Inflammatory macrophage (primary cell): Measurements from ENCODE around the gene SULT2A1.
A peak's percentile ranks its signal among the peaks of the same experiment; 100 is the strongest.
"Not testable (repeated sequence)": the region's sequence is repeated elsewhere in the genome, so short reads cannot be mapped to it uniquely, and the experiment has no call there.

ENCODE experiments used
- DNase-seq, 2 donors: peaks; one replicate each; pipeline ENCODE4 v3.0.0-alpha.2; 2020 to 2022

SULT2A1 gene

GRCh38 chr19:47859838-47860237 lies 26.3 kb downstream of the SULT2A1 start:
- not testable (repeated sequence) for DNase-seq

- DNase-seq = not testable (repeated sequence)
Measured at GRCh38 chr19:47858646-47859285, 27.3 kb downstream of the SULT2A1 start, which contains the start of gene TPRX2. Gene TPRX2, plus strand, starts transcription at chr19:47859235. Its CDS starts 12 bp downstream, at chr19:47859247.

- DNase-seq = not testable (repeated sequence)
Measured at GRCh38 chr19:47858231-47858630, 27.9 kb downstream of the SULT2A1 start.

- DNase-seq = no peak
Measured at GRCh38 chr19:47854459-47854858, 31.7 kb downstream of the SULT2A1 start.

- no peak for DNase-seq
Measured at GRCh38 chr19:47853003-47853402, 33.1 kb downstream of the SULT2A1 start.

GRCh38 chr19:47848823-47849473 lies 37.2 kb downstream of the SULT2A1 start:
- peak; percentile 44 to 56 for DNase-seq

GRCh38 chr19:47848425-47848822 lies 37.7 kb downstream of the SULT2A1 start:
- no peak for DNase-seq

GRCh38 chr19:47842941-47843340 lies 43.2 kb downstream of the SULT2A1 start:
- no peak for DNase-seq

- DNase-seq = no peak
Measured at GRCh38 chr19:47839913-47840312, 46.2 kb downstream of the SULT2A1 start.

- DNase-seq = no peak
Measured at GRCh38 chr19:47839411-47839810, 46.7 kb downstream of the SULT2A1 start.

- no peak for DNase-seq
Measured at GRCh38 chr19:47836038-47836437, 50.1 kb downstream of the SULT2A1 start.

- no peak for DNase-seq
Measured at GRCh38 chr19:47832723-47833122, 53.4 kb downstream of the SULT2A1 start.

GRCh38 chr19:47826800-47827199 lies 59.3 kb downstream of the SULT2A1 start:
- DNase-seq = no peak

GRCh38 chr19:47824396-47824795 lies 61.7 kb downstream of the SULT2A1 start:
- no peak for DNase-seq

- no peak for DNase-seq
Measured at GRCh38 chr19:47821460-47822020, 64.6 kb downstream of the SULT2A1 start, which contains the start of gene CRX. Gene CRX, plus strand, starts transcription at chr19:47821937. Its CDS starts 12,507 bp downstream, at chr19:47834444.
